ENCODE measurements around the gene CRADD.
A peak's percentile ranks its signal among the peaks of the same experiment; 100 is the strongest.
"Not testable (repeated sequence)": the region's sequence is repeated elsewhere in the genome, so short reads cannot be mapped to it uniquely, and the experiment has no call there.

Gene CRADD

DNA sequence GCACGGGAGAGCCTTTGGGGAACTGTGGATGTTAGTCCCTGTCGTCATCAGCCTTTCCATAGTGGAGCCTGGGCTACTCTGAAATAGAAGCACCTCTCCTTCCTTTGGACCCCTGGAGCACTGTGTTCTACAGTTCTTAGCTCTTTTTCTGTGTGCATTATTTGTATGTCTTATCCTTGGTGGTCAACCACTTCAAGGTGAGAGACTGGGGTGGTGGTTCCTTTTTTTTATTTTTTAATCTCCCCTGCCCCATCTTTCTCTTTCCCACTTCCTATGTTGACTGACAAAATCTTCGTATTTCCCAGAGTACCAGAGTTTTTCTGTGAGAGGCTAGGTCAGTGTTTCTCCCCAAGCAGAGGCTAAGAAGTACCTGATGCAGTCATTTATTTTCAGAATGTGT is 111.7 kb downstream of the CRADD start:
- DNase-seq, result no peak

DNA sequence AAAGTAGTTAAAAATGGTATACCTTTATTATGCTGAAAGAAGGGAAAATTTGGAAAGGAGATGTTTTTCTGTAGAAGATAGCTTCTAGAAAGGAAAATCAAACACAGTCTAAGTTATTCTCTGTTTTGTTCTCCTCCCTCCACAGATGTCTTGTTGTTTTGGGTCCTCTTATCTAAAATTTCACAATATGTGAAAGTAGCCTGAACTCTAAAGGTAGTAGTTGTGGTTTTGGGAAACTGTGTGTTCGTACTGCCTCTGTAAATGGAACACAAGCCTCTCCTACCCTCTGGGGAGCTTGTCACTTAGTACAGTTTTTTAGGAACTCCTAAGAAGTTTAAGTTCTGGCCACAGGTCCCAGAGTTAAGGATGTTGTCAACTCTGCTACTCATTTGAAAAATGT is 112.6 kb downstream of the CRADD start:
- DNase-seq, result no peak

DNA sequence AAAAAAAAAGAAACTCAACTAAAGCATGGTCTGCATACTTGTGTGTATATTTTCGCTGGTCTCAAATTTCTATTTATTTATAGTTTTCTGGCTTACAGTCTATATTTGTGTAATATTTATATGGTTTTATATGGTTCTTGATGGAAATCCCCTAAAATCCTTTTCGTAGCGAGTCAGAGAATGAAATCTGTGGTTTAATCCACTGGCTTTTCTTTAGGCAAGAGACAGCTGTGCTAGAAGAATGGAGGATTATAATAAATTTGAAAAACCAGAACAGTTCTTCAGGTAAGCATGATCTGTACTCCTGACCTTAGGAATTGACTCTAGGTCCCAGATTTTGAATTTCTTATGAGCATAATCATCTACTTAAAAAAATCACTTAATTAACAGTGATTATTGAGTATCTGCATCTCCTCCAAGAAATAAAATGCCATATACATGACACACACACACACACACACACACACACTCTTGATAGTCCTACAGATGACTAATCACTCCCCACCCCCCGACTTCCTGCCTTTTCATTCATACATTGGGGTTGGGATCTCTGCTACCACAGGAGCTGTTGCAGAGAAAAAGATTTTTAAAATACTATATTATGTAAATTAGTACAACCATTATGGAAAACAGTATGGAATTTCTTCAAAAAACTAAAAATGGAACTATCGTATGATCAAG is 113.4 kb downstream of the CRADD start:
- peak; percentile 62 for DNase-seq

DNA sequence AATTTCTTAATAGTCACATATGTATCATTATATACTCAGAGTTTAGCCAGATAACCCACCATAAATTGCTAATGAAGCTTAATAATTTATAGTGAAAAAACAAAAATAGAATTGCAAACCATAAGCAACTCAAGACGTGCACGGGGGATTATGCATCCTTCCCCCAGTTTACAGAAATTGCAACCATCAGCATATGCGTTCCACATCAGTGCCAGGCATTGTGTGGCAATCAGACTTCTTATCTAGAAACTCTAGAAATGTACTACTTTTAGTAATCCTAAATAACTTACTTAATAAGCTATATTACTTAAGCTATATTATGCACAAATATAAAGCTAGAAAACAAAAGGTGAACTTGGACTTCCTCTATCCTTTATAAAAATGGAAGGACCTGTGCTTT is 115.8 kb downstream of the CRADD start:
- no peak for DNase-seq

DNA sequence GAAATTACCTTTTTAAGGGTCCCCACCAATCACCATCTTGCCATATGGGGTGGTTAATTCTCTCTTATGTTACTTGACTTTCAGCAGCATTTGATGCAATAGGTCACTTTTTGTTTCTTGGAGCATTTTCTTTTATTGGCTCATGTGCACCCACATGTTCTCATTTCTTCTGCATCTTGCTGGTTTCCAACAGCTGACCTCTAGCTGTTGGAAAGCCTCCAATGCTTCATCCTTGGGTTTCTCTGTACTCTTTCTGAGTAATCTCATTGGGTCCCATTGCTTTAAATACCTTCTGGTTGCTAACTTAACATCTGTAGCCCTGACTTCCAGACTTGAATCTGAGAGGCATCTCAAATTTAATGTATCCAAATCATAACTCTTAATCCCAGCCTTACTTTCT is 116.8 kb downstream of the CRADD start:
- DNase-seq, result no peak

DNA sequence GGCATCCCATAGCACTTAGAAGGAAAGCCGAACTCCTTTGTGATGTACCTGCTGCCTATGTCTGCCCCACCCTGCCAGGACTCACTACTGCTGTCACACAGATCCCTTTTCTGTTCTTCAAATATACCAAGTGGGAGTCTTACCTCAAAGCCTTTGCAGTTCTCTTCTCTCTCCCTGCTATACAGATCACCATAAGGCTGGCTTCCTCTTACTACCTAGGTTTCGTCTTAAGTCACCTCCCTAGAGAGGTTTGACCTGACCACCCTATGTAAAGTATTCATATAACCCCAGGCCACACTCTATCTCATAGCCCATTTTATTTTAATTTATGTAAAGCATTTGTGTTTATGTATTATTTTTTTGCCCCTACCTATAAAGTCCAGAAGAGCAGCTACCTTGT is 117.6 kb downstream of the CRADD start:
- no peak for DNase-seq

DNA sequence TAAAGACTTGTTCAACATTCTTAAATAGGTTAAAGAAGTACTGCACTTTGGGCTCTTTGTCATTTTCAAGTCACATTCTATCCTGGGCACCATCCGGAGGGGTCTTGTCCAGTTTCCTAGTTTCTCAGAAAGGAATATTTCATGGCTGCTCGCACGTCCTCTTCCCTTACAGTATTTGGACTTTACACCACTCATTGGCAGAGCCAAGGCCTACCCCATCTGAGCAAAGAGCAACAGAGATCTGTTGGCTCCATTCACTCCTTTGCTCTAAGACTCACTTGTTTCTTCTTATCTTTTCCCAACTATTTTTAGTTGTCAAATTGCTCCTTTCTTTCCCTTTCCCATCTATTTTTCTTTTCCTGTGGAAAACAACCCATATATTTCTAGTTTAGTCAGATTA is 118.2 kb downstream of the CRADD start:
- no peak for DNase-seq

DNA sequence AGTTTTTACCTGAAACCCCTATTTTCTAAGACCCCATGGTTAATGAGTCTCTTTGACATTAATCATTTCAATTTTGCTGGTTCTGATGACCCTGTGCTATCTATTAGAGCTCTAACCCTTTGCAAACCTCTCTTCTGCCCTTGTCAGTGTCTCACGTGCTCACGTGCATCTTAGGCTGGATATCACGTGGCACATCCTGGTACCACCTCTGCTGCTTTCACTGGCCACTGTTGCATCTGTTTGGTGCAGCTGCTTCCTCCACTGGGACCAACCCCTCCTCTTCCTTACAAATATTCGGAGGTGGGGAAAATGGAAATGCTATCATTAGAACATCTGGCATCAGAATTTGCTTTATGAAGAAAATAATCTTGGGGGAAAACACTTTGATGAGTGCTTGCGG is 119.6 kb downstream of the CRADD start:
- DNase-seq, result no peak

DNA sequence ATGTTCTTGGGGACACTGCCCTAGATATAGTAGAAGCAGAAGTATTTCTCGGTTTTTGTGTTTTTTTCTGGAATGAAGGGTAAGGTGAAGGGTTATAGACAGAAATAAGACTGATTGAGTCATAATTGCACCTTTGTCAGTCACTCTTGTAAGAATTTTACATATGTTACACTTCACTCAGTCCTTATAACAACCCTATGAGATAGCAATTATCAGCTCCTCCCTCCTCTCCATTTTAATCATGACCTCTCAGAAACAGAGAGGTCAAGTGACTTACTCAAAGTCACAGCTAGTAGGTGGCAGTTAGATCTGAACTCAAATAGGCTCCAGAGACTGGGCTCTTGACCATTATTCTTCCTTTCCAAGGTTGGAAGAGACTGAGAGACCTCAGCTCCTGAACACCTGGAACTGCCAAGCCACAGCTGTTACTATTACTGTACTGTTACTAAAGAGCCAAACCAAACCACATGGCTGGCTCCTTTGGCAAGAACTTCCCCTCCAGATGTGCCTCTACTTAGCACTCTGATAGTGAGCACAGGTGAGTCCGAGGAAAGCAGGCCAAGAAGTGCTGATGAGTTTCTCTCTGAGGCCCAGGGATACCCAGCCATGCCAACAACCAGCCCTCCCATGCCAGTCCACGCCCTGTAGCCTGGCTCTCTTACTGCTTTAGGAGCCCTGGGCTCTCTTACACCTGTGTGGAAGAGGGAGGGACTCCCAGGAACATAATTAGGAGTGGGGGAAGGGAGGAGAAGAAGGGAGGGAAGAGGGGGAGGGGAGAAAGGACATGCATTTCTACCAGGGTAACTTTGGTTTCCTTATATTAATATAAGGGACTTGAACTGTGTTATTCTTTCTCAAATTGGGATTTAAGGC is 121.3 kb downstream of the CRADD start:
- DNase-seq, result no peak

DNA sequence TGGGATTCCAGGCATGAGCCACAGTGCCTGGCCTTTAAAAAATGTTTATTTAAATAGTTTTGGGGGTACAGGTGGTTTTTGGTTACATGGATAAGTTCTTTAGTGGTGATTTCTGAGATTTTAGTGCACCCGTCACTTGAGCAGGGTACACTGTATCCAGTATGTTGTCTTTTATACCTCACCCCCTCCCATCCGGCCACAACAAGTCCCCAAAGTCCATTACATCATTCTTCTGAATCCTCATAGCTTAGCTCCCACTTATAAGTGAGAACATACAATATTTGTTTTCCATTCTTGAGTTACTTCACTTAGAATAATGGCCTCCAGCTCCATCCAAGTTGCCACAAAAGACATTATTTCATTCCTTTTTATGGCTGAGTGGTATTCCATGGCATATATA is 124.5 kb downstream of the CRADD start:
- not testable (repeated sequence) for DNase-seq

DNA sequence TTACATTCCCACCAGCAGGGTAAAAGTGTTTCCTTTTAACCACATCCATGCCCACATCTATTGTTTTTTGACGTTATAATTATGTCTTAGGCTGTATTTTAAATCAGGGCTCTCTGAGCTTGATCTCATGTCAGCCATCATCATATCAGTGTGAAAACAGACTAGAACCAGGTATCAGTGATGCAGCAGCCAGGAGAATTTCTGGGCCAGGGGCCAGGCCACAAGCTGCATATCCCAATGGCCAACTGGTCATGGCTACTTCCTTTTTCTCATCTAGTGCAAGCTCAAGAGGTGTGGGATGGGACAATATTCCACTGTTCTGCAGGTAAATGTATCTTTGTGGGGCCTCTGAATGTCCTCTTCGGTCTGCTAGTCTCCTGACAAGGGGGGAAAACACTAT is 125.1 kb downstream of the CRADD start:
- DNase-seq, result no peak

DNA sequence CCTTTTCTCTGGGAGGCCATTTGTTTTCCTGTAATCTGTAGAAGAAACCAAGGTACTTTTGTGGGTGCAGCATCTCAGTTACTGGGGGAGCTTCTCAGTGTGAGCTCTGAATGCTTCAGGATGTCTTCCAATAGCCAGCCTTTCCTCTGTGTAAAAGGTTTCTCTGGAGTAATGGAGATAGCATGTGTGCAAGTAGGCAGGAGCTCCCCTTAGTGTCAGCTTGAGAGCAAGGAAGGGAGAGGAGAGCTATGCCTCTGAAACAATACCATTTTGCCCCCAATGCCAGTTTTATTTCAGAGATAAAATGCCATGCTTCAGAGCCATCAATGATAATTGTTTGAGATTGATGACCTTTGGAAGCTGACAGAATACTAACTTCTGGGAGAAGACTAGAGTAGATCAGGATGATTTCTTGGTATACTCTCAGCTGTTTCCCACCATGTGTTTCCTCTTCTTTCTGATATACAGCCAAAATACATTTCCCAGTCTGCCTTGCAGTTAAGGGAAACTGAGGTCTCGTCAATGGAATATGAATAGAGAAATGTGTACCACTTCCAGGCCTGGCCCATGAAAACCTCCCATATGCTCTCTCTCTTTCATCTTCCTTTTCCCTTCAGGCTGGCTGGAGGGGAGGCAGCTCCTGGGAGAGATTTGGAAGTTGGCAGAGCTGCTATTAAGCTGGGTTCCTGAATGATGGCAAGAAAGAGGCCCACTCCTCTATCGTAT is 125.7 kb downstream of the CRADD start:
- peak; percentile 10 for DNase-seq

DNA sequence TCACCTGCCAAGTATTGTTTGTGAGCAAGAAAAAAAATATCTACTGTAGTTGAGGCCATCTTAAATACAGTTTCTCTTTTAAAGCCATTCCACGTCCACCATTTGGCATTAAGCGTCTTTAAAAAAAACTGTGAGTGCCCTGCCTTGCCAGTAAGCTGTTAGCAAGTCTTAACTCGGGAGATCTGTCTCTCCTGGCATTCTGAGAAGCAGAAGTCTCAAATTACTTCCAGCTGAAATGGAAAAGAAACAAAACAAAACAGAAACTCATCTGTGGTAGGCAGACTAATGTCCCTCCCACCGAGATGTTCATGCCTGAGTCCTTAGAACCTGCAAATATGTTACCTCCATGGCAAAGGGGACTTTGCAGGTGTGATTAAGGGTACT is 126.2 kb downstream of the CRADD start:
- no peak for DNase-seq

DNA sequence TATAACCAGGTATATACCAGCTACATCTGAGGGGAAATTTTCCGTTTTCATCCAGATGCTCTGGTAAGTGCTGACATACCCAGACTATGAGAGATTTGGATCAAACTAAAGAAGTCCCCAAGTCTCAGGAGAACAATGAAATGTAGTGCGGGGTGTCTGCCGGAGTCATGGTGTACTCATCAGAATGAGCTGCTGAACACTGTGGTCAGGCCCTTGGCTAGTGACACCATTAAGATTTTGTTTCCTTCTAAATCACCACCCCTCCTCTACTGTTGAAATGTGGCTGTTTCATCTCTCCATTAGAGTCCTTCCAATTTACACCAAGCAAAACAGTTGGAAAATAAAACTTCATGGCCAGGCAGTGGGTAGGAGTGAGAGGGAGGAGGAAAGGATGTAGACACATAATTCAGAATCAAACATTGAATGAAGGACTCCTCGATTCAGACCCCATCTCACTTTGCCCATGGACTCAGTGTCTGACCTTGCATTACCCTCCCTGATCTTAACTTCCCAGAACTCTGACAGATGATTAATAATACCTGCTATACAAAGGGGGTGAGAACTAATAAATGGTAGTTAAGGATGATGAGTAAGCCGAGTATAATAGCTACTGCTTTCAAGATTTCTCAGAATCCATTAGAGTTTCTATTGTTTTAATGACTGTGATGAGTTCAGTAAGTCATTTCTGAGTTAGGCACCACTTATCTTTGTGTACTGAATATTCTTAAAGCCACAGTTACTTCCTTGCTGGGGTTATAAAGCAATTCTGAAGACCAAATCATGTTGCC is 127.4 kb downstream of the CRADD start:
- no peak for DNase-seq

DNA sequence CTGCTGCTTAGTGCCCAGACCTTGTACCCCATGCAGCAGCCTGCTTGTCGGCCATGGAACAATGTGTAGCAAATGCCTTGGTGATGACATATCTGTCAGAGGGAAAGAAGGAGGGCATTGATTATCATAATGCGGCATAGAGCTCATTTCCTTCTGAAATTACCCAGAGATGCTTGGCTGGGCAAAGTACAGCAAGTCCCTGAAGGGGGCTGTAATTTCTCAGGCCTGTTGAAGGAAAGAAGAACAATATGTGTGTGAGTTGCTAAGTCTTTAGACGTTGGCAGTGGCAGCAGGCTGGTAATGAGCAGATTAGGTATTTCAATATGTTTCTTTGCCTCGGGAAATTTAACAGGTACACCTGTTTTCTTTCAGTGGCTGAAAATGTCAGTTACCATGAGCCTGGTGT is 128.6 kb downstream of the CRADD start:
- no peak for DNase-seq

DNA sequence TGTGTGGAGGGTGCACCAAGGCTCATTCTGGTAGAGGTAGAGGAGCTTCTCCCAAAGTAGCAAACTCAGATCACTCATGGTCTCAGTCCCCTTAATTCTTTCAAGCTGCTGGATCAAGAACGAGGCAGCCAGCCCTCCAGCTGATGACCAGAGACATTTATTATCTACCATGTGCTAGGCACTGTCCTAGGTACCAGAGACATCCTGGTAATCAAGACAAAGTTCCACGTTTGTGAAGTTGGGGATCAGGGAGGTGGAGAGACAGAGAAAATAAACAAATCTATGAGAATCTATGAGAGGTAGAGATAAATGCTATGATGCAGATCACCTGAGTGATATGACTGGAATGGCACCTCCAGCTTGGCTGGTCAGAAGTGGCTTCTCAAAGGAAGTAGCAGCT is 130.2 kb downstream of the CRADD start:
- no peak for DNase-seq

DNA sequence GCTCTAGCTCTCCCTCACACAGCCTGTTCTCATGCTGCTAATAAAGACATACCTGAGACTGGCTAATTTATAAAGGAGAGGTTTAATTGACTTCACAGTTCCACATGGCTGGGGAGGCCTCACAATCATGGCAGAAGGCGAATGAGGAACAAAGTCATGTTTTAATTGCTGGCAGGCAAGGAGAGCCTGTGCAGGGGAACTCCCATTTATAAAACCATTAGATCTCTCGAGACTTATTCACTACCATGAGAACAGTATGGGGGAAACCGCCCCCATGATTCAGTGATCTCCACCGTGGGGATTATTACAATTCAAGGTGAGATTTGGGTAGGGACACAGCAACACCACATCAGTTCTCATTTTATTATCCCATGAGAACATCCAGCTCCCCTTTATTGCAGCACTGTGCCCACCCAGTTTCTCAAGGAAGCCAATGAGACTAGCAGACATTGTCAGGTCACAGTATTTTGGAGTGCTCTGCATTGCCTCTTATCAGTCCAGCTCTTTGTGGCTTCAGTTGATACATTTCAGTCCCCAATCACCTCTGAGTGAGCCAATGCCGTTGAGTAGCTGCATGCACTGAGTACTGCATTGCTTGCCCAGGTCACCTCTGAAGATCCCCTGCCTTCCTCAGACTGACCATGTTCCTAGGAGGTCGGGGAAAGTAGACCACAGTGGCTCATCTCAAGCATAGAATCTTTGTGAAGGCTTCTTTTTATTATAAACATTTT is 131.2 kb downstream of the CRADD start:
- no peak for DNase-seq

DNA sequence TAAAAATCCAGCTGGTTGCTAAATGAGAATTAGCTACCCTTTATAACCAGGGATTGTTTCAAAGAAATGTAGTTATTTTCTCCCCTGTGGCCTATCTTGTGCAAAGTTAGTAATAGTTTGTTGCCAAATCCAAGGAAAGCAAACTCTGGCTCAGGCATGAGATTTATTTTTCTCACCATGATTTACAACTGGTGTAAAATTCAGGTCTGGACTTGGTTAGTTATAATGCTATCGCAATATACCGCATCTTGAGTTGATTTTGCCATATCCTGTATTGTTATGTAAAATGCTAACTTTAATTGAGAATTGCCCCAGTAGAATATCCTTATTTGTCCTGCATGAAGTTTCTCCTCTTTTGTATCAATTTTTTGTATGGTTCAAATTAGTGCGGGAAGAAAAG is 135.5 kb downstream of the CRADD start:
- no peak for DNase-seq

DNA sequence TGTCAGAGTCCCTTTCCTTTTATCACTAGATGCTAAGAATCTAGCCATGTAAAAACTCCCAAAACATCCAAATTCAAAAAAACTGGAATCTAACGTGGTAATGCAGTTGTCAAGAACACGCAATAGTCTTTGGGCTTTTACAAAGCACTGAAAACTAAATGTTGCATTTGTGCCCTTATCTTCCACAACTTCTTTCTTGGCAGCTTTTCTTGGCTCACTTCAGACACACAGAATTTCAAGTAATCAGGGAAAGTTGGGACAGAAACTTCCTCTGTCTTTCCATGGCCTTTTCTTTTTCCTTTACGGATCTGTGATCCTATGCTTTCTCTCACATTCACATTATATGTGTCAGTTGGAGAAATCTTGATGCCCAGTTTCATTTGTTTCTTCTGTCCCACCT is 136.0 kb downstream of the CRADD start:
- no peak for DNase-seq

DNA sequence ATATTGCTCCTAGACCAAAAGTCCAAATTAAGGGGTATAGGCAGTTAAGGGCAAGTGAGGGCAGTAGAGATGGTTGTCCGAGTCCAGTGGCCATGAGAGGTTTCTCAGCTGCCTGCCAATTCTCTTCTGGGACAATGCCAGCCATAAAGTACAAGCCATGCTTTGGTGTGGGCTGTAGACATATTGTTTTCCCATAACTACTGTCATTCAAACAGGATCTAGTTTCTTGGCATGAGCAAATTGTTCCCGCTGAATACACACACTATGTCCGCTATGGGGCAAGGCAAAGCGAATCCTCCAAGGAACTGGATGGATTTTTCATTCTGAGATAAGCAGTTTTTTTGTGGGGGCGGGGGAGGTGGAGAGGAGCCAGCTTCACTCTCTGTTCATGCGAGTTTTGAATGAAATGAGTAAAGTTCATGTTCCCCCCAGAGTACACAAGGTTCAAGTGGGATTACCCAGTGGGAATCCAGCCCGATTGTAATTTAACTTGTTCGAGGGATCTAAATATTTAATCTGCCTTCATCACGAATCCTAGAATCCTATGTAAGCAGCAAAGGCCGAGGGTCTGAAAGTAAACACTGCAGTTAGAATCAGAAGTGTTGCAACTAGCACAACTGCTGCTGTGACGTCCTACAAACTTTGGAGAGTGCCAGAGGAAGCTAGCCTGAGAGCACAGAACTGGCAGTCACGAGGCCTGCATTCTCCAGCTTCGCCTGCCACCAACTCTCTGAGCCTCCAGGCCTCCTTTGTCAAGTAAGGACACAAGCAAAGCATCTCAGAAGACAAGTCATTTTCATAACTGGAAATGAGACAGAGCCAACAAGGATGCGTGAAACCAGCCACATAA is 137.0 kb downstream of the CRADD start:
- DNase-seq, result no peak

DNA sequence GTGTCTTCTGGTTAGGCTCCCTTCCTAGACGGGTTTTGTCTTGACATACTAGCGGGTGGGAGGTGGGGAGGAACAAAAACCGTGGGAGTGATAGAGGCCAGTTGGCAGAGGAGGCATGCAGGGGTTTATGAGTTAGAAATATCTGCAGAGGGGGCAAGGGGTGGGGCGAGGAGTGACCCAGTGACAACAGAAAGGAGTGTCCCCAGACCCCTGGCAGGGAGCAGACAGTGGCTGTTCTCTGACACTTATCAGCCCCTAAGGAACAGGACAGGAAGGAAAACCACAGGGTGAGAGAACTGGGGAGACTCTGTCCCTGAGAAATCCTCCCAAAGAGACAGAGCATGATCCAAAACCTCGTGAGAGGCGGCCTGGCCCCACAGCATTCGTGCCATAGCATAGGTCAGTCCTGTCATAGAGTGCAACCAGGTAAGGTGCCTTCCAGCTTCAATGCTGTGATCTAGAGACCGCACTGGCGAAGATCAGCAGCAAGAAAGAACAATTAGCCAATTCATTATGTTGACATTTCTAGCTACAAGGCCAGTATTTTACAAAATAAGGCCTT is 141.4 kb downstream of the CRADD start:
- no peak for DNase-seq

All from DMS53 (cell line).